Measurements from ENCODE around the gene CHTF18.
A peak's percentile ranks its signal among the peaks of the same experiment; 100 is the strongest.
"Not testable (repeated sequence)": the region's sequence is repeated elsewhere in the genome, so short reads cannot be mapped to it uniquely, and the experiment has no call there.

The CHTF18 gene

DNA sequence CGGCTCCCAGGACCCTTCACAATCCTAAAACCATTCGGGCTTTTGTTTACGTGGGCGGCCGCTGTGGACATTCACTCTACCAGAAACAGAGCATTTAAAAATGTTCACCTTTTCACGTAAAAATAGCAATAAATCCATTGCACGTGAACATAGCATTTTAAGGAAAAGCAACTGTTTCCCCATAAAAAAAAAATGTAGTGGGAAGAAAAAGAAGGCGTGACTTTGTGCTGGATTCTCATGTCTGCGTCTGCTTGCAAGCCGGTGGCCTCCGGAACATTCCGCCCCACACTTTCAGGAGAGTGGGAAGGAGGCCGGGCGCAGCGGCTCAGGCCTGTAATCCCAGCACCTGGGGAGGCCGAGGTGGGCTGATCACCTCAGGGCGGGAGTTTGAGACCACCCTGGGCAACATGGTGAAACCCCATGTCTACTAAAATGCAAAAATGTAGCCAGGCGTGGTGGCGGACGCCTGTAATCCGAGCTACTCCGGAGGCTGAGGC is 25.5 kb downstream of the CHTF18 start:
- no peak for DNase-seq

DNA sequence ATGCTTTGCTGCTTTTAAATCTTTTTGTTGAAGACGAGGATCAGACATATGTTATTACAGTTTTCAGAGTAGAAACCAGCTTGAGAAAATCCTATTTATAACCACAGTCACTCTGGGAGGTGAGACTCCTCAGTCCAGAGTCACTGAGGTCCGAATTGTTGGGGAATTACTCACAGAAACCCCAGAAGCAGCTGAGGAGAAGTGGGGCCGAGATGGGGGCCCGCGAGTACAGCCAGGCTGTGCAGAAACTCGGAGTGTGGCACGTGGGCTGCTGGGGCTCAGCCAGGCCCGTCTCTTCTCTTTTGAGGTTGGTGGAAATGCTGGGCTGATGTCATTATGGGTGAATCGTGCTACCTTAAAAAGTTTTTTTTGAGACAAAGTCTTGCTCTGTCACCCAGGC is 26.6 kb downstream of the CHTF18 start:
- DNase-seq: no peak

DNA sequence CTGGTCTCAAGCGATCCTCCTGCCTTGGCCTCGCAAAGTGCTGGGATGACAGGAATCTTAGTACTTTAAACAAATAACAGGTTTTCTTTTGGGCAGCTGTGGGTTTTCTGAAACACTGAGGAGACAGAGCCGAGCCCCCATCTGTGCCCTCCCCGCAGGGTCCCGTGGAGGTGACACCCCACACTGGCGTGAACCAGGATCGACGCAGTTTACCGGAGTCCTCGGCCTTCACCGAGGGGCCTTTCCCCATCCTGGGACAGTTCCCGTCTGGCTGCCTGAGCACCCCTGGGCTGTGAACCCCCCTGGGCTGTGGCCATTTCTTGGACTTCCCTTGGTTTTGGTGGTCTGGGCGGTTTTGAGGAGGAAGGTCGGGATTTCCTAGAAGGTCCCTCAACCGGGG is 27.4 kb downstream of the CHTF18 start:
- DNase-seq: no peak

GRCh38 chr16:817001-817906 is 28.8 kb downstream of the CHTF18 start:
- no peak for DNase-seq

DNA sequence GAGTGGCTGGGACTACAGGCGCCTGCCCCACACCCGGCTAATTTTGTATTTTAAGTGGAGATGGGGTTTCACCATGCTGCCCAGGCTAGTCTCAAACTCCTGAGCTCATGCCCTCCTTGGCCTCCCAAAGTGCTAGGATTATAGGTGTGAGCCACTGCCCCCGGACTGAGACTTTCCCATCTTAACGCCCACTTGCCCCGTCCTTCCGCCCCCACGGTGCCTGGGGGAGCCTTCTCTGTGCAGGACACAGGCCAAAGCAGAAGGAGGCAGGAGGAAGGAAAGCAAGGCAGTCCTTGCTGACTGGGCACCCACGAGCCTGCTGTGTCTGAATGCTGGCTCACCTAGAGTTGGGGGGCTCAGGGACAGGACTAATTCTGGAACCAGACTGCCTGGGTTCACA is 29.7 kb downstream of the CHTF18 start:
- no peak for DNase-seq

- DNase-seq: no peak
These were observed 30.2 kb downstream of the CHTF18 start for GRCh38 chr16:818592-818991.

GRCh38 chr16:819336-820043 is 31.1 kb downstream of the CHTF18 start:
- no peak for DNase-seq

- DNase-seq: not testable (repeated sequence)
These were observed 31.6 kb downstream of the CHTF18 start for GRCh38 chr16:820044-820408.

- DNase-seq: no peak
These were observed 32.3 kb downstream of the CHTF18 start for GRCh38 chr16:820748-821147.

- DNase-seq: no peak
These were observed 33.3 kb downstream of the CHTF18 start for GRCh38 chr16:821751-822150.

- no peak for DNase-seq
These were observed 33.9 kb downstream of the CHTF18 start for GRCh38 chr16:822174-822908.

DNA sequence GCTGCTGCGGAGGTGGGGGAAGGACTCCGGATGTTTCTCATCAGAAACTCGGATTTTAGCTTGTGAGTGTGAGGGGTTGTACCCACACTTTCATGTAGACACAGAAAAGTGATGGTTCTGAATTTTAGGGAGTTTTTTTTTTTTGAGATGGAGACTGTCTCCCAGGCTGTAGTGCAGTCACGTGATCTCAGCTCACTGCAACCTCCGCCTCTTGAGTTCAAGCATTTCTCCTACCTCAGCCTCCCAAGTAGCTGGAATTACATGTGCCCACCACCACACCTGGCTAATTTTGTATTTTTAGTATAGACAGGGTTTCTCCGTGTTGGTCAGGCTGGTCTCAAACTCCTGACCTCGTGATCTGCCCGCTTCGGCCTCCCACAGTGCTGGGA is 34.5 kb downstream of the CHTF18 start:
- DNase-seq: no peak

GRCh38 chr16:824194-824593 is 35.8 kb downstream of the CHTF18 start:
- DNase-seq: no peak

- no peak for DNase-seq
These were observed 36.2 kb downstream of the CHTF18 start for GRCh38 chr16:824601-825000.

DNA sequence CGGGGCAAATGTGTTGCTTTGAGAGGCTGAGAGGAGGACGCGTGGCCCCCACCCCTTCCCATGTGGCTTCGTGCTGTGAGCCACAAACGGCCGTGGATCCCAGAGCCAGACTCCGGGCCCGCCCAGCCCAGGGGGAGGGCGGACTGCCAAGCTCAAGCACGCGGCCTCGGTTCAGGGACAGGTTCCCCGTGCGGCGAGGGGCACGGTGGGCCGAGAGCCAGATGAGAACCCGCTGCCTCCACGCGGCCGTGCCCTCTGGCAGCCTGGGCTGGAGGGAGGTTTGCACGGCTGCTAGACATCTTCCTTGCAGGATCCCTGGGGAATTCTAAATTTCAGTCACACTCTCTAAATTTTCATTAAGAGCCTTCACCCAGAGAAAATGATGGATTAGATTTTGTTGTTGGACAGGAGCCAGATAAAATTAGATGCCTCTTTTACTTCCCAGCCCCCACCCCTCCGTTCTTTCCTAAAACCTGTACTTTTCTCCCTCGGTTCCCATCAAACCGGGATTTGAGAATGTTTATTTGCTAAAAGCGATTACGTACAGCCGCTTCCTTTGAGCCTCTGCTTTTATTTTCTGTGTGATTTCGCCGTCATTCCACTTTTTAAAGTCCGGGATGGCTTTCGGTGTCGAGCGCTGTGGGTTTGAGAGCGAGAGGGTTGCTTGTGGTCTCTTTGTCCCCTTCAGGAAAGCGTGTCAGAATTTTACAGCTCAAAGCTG is 37.1 kb downstream of the CHTF18 start:
- peak; percentile 81 for DNase-seq

- DNase-seq: no peak
These were observed 39.1 kb downstream of the CHTF18 start for GRCh38 chr16:827513-827912.

- no peak for DNase-seq
These were observed 40.5 kb downstream of the CHTF18 start for GRCh38 chr16:828891-829290.

DNA sequence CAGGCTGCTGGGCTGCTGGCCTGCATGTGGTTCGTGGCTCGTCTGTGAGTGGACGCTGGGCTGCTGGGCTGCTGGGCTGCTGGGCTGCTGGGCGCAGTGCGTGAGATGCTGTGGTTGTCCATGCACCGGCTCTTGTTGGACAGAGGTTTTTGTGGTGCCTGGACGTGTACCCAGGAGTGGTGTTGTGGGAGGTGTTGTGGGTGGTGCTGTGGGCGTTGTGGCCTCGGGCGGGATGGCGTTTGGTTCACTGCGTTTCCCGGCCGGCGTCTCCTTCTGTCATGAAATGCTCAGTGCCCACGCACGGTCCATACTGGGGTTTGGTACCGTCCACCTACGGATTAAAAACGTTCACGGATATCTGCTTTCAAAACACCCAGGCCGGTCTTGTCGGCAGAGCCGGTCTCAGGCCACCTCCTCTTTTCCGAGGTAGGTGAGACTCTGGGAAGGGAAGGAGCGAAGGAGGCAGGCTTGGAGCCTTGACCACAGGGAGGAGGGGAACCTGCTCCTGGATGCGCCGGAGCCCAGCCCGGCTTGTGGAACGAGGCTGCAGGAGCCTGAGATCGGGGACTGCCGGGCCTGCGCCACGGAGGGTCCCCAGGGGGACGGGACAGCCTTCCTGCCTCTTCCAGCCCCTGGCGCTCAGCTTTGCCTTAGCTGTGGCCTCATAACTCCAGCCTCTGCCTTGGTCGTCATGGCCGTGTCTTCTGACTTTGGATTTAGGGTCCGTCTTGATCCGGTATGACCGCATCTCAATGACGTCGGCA is 41.9 kb downstream of the CHTF18 start:
- no peak for DNase-seq

DNA sequence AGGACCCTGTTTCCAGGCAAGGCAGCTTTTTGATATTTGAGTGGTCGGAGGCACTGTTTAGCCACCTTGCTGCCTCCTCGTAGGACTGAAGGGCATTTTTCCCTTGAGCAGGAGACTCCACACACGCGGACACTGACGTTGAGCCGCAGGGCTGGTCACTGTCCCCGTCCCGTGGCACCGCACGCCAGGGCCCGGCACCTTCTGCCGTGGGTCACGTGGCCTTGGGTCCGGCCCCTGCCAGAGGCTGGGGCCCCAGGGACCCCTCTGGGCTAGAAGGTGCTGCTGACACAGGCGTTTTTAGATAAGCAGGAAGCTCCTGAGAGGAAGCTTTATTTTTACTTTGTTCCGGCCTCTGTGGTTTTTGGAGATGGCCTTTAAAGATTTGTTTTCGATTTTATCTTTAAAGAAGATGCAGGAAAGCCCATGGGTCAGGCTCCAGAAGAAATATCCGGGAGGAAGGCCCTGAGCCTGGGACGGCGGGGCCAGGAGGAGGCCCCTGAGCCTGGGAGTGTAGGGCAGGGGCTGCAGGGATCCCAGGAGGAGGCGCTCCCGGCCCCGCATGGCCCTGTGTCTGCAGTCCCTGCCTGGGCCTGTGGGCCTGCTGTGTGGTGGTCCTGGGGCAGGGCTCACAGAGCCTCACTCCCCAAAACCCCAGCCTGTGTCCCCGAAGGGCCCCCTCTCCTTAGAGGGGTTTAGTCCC is 42.6 kb downstream of the CHTF18 start:
- DNase-seq: no peak

DNA sequence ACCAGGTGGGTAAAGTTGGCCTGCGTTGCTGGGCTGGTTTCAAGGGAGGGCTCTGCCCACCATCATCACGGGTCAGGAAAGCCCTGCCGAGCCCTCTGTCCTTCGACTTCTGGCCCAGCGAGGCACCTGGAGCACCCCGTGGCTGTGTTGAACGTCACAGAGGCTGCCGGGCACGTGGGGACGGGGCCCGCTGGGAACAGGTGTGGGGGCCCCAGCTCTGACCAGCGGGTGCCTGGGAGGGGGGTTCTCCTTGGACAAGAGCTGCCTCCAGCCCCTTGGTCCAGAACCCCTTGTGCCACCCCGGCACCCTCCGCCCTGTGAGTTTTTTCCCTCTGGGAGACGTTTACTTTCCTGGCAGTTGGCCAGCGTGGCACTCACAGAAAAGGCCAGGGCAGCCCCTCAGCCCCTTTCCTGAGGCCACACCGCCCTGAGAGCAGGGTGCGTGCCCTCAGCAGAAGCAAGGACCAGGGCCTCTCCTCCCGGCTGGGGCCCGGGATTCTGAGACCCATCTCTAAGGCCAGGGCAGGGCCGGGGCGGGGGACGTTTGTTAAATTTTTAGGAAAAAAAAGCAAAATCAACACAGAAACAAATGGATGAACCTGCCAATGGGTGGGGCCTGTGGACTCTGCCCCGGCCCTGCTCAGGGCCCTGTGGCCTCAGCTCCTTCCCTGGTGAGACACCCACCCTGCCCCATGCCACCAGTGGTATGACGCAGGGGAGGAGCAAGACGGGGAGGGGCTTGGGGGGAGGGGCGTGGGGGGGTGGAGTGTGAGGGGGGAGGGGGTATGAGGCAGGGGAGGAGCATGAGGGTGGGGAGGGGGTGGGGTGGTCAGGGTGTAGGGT is 43.4 kb downstream of the CHTF18 start:
- DNase-seq: no peak

Data from right forelimb (tissue), 1 donor.